ENCODE results near the gene NUBP1. TPM values are rescaled to one million over a fixed set of nuclear protein-coding genes. Genes with fewer than 3 reads are reported as not detected.

Gene NUBP1
- total and polyA plus RNA-seq, 4 experiments from 2014 or later: 23.5 to 36.2 (median 31.3) TPM

GRCh38 chr16:10799736-10800135 lies 56.1 kb downstream of the NUBP1 start:
- no peaks in the 10 kb centered on the region for H3K9me3 ChIP-seq (ENCODE audit: control insufficient read depth in 1 of 2, low read length in 2 of 2)
- no peaks in the 10 kb centered on the region for H3K27me3 ChIP-seq (ENCODE audit: insufficient read depth, low read length)
- no peak overlapping the region for H3K27ac ChIP-seq (ENCODE audit: low read depth, low read length)
- no peaks in the 10 kb centered on the region for H3K4me1 Mint-ChIP-seq
- H3K9me3 Mint-ChIP-seq: peaks cover 0 to 4% (median 0%) of the 10 kb centered on the region in 8 donors
- H3K4me3 ChIP-seq (ENCODE audit: low read length in 2 of 2): no peak overlapping the region
- CTCF ChIA-PET (ENCODE audit: partially characterized antibody): no interaction called here
- H3K4me3 Mint-ChIP-seq: no peak overlapping the region
- intact Hi-C loops (cut with micrococcal nuclease): no loop called here
- H3K36me3 Mint-ChIP-seq: no peaks in the 10 kb centered on the region
- no peaks in the 10 kb centered on the region for H3K4me1 ChIP-seq (ENCODE audit: insufficient read depth, low read length)
- peaks cover 0 to 2% of the 10 kb centered on the region in 2 donors for H3K27me3 Mint-ChIP-seq
- H3K36me3 ChIP-seq (ENCODE audit: insufficient read depth, low read length): no peaks in the 10 kb centered on the region
- POLR2A ChIA-PET (ENCODE audit: partially characterized antibody): no interaction called here
- DNase-seq: no peak
- H3K27ac Mint-ChIP-seq: peak overlapping the region in 1 of 7 donors; percentile 33

- ChIA-PET CTCF (ENCODE audit: partially characterized antibody) (interaction anchor here (2.0 kb wide), 1 partner anchor 113 kb away, joined by 4 read pairs; no protein-coding TSS in a partner anchor), POLR2A (ENCODE audit: partially characterized antibody) (no interaction called here)
- Histone ChIP-seq H3K27me3 (ENCODE audit: insufficient read depth, low read length) (no peaks in the 10 kb centered on the region), H3K36me3 (ENCODE audit: insufficient read depth, low read length) (no peaks in the 10 kb centered on the region), H3K27ac (ENCODE audit: low read depth, low read length) (no peak overlapping the region), H3K4me3 (ENCODE audit: low read length in 2 of 2) (no peak overlapping the region), H3K4me1 (ENCODE audit: insufficient read depth, low read length) (no peaks in the 10 kb centered on the region), H3K9me3 (ENCODE audit: control insufficient read depth in 1 of 2, low read length in 2 of 2) (no peaks in the 10 kb centered on the region)
- no peak for DNase-seq
- no peaks in the 10 kb centered on the region for H3K36me3 Mint-ChIP-seq
- H3K9me3 Mint-ChIP-seq: no peaks in the 10 kb centered on the region
- H3K4me3 Mint-ChIP-seq: no peak overlapping the region
- peaks cover 2 to 3% of the 10 kb centered on the region in 2 donors for H3K27me3 Mint-ChIP-seq
- H3K4me1 Mint-ChIP-seq: no peaks in the 10 kb centered on the region
- intact Hi-C loops (cut with micrococcal nuclease): no loop called here
- H3K27ac Mint-ChIP-seq: no peak overlapping the region
Observed at GRCh38 chr16:10805334-10805733, 61.7 kb downstream of the NUBP1 start.

GRCh38 chr16:10806698-10807097 lies 63.1 kb downstream of the NUBP1 start:
- H3K27ac Mint-ChIP-seq: no peak overlapping the region
- H3K9me3 Mint-ChIP-seq: no peaks in the 10 kb centered on the region
- no peak overlapping the region for H3K27ac ChIP-seq (ENCODE audit: low read depth, low read length)
- peaks cover 2 to 3% of the 10 kb centered on the region in 2 donors for H3K27me3 Mint-ChIP-seq
- ChIA-PET CTCF (ENCODE audit: partially characterized antibody) (interaction anchor here (2.0 kb wide), 1 partner anchor 112 kb away, joined by 4 read pairs; no protein-coding TSS in a partner anchor), POLR2A (ENCODE audit: partially characterized antibody) (no interaction called here)
- no peak for DNase-seq
- no peaks in the 10 kb centered on the region for H3K36me3 ChIP-seq (ENCODE audit: insufficient read depth, low read length)
- no peaks in the 10 kb centered on the region for H3K4me1 Mint-ChIP-seq
- no peaks in the 10 kb centered on the region for H3K9me3 ChIP-seq (ENCODE audit: control insufficient read depth in 1 of 2, low read length in 2 of 2)
- intact Hi-C loops (cut with micrococcal nuclease): no loop called here
- no peak overlapping the region for H3K4me3 Mint-ChIP-seq
- H3K4me3 ChIP-seq (ENCODE audit: low read length in 2 of 2): no peak overlapping the region
- H3K36me3 Mint-ChIP-seq: no peaks in the 10 kb centered on the region
- no peaks in the 10 kb centered on the region for H3K27me3 ChIP-seq (ENCODE audit: insufficient read depth, low read length)
- H3K4me1 ChIP-seq (ENCODE audit: insufficient read depth, low read length): no peaks in the 10 kb centered on the region

GRCh38 chr16:10808218-10808617 lies 64.6 kb downstream of the NUBP1 start:
- Histone ChIP-seq H3K27me3 (ENCODE audit: insufficient read depth, low read length) (no peaks in the 10 kb centered on the region), H3K4me1 (ENCODE audit: insufficient read depth, low read length) (peaks cover 6% of the 10 kb centered on the region), H3K4me3 (ENCODE audit: low read length in 2 of 2) (no peak overlapping the region), H3K27ac (ENCODE audit: low read depth, low read length) (no peak overlapping the region), H3K36me3 (ENCODE audit: insufficient read depth, low read length) (no peaks in the 10 kb centered on the region), H3K9me3 (ENCODE audit: control insufficient read depth in 1 of 2, low read length in 2 of 2) (no peaks in the 10 kb centered on the region)
- DNase-seq: no peak
- peaks cover 2 to 3% of the 10 kb centered on the region in 2 donors for H3K27me3 Mint-ChIP-seq
- POLR2A ChIA-PET (ENCODE audit: partially characterized antibody): no interaction called here
- H3K9me3 Mint-ChIP-seq: no peaks in the 10 kb centered on the region
- CTCF ChIA-PET (ENCODE audit: partially characterized antibody): no interaction called here
- no peaks in the 10 kb centered on the region for H3K36me3 Mint-ChIP-seq
- H3K27ac Mint-ChIP-seq: no peak overlapping the region
- intact Hi-C loops (cut with micrococcal nuclease): no loop called here
- H3K4me1 Mint-ChIP-seq: peaks cover 0 to 9% (median 1%) of the 10 kb centered on the region in 4 donors
- H3K4me3 Mint-ChIP-seq: no peak overlapping the region

GRCh38 chr16:10808850-10809249 lies 65.2 kb downstream of the NUBP1 start:
- H3K27me3 ChIP-seq (ENCODE audit: insufficient read depth, low read length): no peaks in the 10 kb centered on the region
- peaks cover 6% of the 10 kb centered on the region for H3K4me1 ChIP-seq (ENCODE audit: insufficient read depth, low read length)
- Mint-ChIP-seq H3K36me3 (no peaks in the 10 kb centered on the region), H3K27ac (no peak overlapping the region), H3K27me3 (peaks cover 0 to 3% of the 10 kb centered on the region in 2 donors), H3K4me1 (peaks cover 0 to 9% (median 1%) of the 10 kb centered on the region in 4 donors), H3K4me3 (no peak overlapping the region), H3K9me3 (no peaks in the 10 kb centered on the region)
- H3K27ac ChIP-seq (ENCODE audit: low read depth, low read length): no peak overlapping the region
- ChIA-PET CTCF (ENCODE audit: partially characterized antibody) (no interaction called here), POLR2A (ENCODE audit: partially characterized antibody) (no interaction called here)
- intact Hi-C loops (cut with micrococcal nuclease): no loop called here
- H3K36me3 ChIP-seq (ENCODE audit: insufficient read depth, low read length): no peaks in the 10 kb centered on the region
- no peak overlapping the region for H3K4me3 ChIP-seq (ENCODE audit: low read length in 2 of 2)
- no peak for DNase-seq
- H3K9me3 ChIP-seq (ENCODE audit: control insufficient read depth in 1 of 2, low read length in 2 of 2): no peaks in the 10 kb centered on the region

GRCh38 chr16:10809706-10810105 lies 66.1 kb downstream of the NUBP1 start:
- Histone ChIP-seq H3K9me3 (ENCODE audit: control insufficient read depth in 1 of 2, low read length in 2 of 2) (no peaks in the 10 kb centered on the region), H3K27me3 (ENCODE audit: insufficient read depth, low read length) (no peaks in the 10 kb centered on the region), H3K27ac (ENCODE audit: low read depth, low read length) (no peak overlapping the region), H3K4me3 (ENCODE audit: low read length in 2 of 2) (no peak overlapping the region), H3K4me1 (ENCODE audit: insufficient read depth, low read length) (peaks cover 6% of the 10 kb centered on the region), H3K36me3 (ENCODE audit: insufficient read depth, low read length) (no peaks in the 10 kb centered on the region)
- Mint-ChIP-seq H3K36me3 (no peaks in the 10 kb centered on the region), H3K9me3 (no peaks in the 10 kb centered on the region), H3K27me3 (peaks cover 0 to 3% of the 10 kb centered on the region in 2 donors), H3K4me1 (peaks cover 0 to 9% (median 1%) of the 10 kb centered on the region in 4 donors), H3K27ac (no peak overlapping the region), H3K4me3 (no peak overlapping the region)
- ChIA-PET CTCF (ENCODE audit: partially characterized antibody) (interaction anchor here (0.5 kb wide), 1 partner anchor 570 kb away, joined by 3 read pairs; no protein-coding TSS in a partner anchor), POLR2A (ENCODE audit: partially characterized antibody) (no interaction called here)
- intact Hi-C loops (cut with micrococcal nuclease): no loop called here
- DNase-seq: no peak

- CTCF ChIA-PET (ENCODE audit: partially characterized antibody): no interaction called here
Observed at GRCh38 chr16:10812312-10813098, 68.9 kb downstream of the NUBP1 start.

More at GRCh38 chr16:10812312-10813098, 68.9 kb downstream of the NUBP1 start:
- Mint-ChIP-seq H3K4me3 (no peak overlapping the region), H3K9me3 (no peaks in the 10 kb centered on the region), H3K4me1 (peaks cover 0 to 9% (median 1%) of the 10 kb centered on the region in 4 donors), H3K27me3 (peaks cover 0 to under 1% of the 10 kb centered on the region in 2 donors), H3K36me3 (no peaks in the 10 kb centered on the region), H3K27ac (peak overlapping the region in 1 of 7 donors; percentile 5)
- no peak overlapping the region for H3K4me3 ChIP-seq (ENCODE audit: low read length in 2 of 2)
- H3K27me3 ChIP-seq (ENCODE audit: insufficient read depth, low read length): no peaks in the 10 kb centered on the region
- H3K36me3 ChIP-seq (ENCODE audit: insufficient read depth, low read length): no peaks in the 10 kb centered on the region
- intact Hi-C loops (cut with micrococcal nuclease): no loop called here
- H3K4me1 ChIP-seq (ENCODE audit: insufficient read depth, low read length): peaks cover 6% of the 10 kb centered on the region
- DNase-seq: no peak
- no peak overlapping the region for H3K27ac ChIP-seq (ENCODE audit: low read depth, low read length)
- H3K9me3 ChIP-seq (ENCODE audit: control insufficient read depth in 1 of 2, low read length in 2 of 2): no peaks in the 10 kb centered on the region
- POLR2A ChIA-PET (ENCODE audit: partially characterized antibody): no interaction called here
